HG02571 (cell line): ENCODE measurements around the gene WNT9B.
"Not testable (repeated sequence)": the region's sequence is repeated elsewhere in the genome, so short reads cannot be mapped to it uniquely, and the experiment has no call there.

Source experiments
- ATAC-seq: cut with Tn5 transposase; IDR thresholded peaks from one replicate; pipeline ENCODE4 v1.9.1; 2021; ENCODE audit warnings: mild to moderate bottlenecking, moderate library complexity; ENCODE audit not compliant: unreplicated experiment

The WNT9B gene

DNA sequence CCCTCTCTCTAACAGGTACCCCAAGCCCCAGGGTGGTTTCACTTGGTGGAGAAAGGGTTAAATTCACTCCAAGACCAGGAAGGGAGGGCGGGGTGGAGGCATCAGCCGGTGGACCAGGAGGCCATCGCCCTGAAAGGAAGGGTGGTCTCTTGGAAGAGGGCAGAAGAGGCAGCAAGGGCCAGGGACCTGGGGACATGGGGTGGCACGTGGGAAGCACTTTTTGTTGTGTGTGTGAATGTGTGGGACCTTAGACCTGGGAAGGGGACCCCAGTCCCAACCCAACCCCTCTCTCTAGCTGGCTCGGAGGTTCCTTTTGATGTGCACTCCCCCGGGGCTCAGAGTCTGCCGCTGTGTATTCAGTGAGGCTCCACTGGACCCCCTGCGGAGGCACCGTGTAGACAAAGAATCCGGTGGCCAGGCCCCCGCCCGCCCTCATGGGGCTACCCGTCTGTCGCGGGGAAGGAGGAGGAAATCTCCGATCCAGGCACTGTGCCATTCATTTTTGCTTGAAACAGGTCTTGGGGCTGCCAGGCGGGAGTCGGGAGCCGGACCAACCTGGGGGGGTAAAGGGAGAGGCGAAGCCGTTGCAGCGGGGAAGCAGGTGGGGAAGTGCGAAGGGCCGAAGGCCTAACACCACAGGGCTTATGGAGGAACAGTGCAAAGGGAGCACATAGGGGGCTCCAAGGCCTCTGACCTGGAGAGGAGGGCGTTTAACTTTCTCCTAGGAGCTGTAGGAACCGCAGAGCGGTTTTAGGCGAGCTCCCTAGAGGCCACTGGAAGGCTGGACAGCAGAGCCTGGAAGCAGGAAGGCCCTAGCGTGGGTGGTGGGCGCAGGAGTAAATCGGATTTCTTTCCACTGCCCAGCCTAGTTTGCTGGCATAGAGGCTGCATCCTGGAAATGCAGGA is 29.6 kb upstream of the WNT9B start:
- ATAC-seq, result no peak

DNA sequence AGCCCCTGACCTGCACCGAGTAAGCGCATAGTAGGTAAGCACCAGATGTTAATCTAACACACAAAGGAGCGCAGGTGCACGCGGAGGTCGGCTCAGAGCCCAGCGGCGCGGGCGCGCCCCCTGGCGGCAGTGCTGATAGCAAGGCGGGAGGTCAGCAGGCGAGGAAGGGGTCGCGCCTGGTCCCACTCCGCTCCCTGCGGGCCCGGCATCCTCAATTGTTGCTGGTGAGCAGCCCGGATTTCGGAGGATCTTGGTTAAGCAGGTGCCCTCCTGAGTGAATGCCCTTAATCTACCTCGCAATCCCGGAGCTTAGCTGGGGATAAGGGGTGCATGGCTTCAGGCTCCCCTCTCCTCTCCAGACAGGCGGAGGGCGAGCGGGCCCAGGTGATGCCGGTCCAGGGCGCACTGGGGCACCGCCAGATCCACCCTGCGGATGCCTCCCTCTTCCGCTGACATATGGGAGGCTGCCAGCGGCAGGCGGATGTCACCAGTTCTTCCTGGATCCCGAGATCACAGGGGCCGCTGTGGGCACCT is 28.9 kb upstream of the WNT9B start:
- ATAC-seq, result no peak

DNA sequence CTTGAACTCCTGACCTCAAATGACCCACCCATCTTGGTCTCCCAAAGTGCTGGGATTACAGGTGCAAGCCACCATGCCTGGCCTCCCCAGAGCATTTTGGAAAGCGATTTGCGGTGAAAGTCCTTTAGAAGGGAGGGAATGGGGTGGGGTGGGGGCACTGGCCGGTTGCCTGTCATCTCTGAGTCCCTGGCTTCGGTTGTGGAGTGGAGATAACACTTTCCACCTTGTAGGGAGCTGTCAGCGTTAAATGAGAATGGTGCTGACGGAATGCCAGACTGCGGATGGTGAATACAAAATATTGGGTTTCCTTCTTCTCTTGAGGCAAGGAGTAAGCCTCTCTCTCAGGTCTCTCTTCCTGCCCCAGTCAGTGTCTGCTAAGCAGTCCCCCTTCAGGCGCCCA is 27.7 kb upstream of the WNT9B start:
- no peak for ATAC-seq

DNA sequence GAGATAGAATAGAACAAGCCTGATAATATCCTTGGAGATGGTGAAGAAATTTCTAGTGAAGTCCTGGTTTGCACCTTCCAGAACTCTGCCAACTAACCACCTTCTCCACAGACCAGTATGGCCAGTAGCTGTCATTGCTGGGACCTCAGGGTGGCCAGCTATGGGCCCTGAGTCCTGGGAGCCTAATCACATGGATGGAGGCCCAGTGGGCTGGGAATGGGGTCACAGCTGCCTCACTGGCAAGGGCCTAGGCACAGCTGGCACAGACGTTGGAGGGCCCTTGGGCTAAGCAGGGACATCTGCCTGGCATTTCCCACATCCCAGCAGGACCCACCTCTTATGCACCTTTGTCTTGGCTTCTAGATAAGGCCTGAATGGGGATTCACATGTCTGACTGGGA is 25.3 kb upstream of the WNT9B start:
- no peak for ATAC-seq

DNA sequence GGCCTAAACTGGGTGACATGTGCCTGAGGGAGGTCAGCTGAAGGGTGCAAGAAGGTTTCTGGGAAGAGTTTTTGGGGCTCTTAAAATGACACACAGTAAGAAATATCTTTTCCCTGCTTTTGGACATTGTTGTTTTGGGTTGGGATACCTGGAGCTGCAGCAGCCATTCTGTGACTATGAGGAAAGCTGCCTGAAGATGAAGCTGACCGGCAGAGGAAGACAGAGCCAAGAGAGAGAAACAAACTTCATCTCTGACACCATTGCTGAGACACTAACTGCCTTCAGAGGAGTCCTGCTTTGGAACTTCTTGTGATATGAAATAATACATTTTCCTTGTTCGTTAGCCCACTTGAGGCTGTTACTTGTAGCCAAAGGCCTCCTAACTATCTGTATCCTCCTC is 24.1 kb upstream of the WNT9B start:
- no peak for ATAC-seq

DNA sequence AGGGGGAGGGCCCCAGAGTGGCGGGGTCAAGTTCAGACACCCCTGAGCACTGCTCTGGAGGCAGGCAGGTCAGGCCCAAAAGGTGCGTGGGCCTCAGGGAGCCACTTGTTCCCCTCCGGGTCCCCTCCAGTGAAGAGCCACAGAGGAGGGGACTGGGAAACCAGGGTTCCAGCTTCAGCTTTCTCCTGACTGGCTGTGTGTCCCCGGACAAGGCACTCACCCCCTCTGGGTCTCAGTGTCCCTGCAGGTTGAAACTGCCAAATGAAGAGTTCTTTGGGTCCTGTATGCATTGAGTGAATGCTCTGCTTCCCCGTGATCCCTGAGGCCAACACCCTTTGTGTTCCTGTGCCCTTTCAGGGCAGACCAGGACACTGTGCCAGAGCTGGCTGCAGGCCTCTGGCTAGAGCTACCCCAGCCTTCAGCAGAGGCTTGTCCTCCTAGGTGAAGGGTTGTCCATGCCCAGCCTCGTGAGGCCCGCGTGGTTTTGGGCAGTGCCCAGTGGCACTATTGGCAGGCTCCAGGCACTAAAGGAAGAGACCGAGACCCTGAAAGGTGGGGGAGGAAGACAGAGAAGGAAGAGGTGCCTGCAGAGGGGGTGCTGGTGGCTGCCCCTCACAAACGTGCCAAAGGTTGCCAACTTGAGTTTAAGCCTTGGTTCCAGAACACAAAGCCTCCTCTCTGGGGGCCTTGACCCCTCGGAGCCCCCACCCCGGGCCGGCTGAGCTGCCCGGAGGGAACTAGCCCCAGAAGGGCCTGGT is 19.6 kb upstream of the WNT9B start:
- ATAC-seq, result no peak

DNA sequence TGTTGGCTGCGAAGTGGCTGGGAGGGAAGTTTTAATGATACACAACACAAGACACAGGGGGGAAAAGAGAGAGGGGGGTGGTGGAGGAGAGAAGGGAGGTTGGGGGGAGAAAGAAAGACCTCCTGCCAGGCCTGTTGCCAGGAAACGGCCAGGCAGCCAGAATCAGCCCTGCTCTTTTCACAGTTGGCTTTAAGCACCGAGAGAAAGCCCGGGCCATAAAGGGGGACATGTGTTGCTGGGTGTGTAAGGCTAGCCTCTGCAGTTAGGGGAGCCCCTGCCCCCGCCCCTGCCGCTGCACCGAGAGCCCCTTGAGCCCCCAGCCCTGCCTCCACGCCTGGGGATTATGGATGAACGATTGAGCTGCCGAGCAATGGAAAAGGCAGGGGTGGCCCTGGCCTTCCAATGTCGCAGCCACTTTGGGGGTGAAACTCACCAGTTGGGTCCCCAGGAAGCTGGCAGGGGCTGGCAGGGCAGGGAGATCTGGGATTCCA is 19.0 kb upstream of the WNT9B start:
- ATAC-seq, result no peak

DNA sequence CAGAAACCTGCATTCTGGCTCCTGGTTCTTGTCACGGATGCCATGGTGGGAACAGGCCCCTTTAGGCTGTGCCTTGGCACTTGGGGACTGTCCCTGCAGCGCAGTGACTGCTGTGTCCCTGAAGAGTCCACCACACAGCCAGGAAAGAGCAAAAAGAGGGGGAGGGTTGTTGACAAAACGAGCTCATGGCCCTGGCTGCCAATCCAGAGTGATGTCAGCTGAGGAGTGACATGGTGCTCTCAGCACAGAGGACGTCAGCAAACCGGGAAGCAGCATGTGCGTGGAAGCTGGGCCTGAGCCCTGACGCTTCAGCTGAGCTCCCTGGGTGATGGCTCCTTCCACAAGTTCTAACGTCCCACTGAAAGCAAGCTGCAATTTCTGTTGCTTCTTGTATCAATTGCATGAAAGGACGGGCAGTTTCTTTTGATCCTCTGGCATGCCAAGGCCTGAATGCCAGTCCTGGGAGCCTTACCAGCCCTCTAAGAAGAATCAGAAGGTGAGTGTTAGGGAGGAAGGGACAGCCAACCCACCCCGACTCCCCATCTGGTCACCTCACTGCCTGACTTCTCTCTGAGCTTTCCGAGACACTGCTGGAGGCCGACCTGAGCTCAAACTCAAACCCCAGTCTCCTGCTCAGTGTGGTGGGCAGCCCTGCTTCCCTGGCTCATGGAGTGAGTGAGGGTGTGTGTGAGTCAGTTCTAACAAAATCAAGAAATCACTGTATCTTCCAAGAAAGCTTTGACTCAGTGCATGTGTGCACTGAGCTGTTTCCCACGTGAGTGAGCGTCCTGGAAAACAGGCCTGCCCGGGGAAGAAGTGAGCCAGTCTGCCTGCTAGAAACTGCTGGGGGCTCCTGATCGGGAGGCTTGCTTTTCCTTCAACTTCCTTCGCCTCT is 18.2 kb upstream of the WNT9B start:
- ATAC-seq, result no peak

DNA sequence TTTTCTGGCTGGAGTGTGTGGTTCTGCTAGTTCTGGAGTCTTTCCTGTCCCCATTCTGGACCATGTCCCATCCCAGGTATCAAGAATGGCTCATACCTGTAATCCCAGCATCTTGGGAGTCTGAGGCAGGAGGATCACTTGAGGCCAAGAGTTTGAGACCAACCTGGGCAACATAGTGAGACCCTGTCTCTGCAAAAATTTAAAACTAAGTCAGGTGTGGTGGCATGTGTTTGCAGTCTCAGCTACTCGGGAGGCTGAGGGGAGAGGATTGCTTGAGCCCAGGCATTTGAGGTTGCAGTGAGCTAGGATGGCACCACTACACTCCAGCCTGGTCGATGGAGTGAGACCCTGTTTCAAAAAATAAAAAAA is 17.6 kb upstream of the WNT9B start:
- no peak for ATAC-seq

DNA sequence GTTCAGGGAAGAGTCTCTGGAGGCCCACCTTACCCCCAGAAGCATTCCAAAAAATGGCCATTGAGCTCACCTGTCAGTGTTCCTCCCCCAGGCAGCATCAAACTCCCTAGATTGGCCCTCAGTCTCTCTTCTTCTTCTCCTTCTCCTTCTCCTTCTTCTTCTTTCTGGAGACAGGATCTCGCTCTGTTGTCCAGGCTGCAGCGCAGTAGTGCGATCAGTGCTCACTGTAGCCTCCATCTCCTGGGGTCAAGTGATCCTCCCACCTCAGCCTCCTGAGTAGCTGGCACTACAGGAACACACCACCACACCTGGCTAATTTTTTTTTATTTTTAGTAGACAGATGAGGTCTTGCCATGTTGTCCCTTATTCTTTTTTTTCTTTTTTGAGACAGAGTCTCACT is 16.5 kb upstream of the WNT9B start:
- no peak for ATAC-seq

DNA sequence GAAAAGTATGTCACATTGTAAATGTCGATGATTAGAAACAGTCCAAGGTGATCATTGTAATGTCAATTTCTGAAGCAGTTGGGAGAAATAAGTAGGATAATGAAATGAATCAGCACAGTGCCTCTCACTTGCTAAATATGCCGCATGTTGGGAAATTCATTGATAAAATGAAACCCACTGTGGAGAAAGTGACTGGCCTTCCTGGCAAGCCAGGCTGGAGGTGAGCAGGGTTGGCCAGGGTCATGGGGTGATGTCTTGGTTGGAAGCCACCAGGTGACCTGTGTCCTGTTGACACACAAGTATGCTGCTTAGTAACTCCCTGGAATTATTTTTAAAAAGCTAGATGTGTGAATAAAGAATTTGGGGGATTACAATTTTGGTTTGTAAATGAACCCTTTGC is 14.9 kb upstream of the WNT9B start:
- no peak for ATAC-seq

DNA sequence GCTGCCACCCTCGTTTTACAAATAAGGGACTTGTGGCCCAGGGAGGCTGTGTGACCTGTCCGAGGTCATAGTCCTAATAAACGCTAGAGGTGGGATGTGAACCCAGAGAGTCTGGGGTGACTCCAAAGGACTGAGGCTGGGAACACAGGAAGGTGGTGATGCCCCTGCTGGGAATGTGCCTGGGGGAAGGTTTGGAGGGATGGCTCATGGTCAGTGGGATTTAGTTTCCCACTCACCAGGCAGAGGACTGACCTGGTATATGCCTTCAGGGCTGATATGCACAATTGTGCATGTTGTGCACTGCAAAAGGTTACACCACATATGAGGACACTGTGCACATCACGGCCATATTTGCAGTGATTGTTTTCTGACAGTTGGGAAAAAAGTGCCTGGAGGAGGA is 13.9 kb upstream of the WNT9B start:
- ATAC-seq, result no peak

DNA sequence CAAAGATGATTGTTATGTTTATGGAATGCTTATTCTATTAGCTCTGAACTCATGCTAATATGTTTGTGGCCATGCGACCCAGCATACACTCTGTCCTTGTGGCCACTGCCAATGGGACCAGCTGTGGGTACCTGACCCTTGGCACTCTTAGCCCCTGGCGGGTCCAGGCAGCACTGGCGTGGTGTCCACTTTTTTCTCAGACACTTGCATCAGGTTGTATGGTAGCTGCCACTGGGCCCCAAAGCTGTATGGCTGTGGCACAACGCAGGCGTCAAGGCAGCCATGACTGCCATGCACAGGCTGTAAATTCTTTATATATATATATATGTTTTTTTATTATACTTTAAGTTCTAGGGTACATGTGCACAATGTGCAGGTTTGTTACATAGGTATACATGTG is 12.2 kb upstream of the WNT9B start:
- ATAC-seq, result no peak

DNA sequence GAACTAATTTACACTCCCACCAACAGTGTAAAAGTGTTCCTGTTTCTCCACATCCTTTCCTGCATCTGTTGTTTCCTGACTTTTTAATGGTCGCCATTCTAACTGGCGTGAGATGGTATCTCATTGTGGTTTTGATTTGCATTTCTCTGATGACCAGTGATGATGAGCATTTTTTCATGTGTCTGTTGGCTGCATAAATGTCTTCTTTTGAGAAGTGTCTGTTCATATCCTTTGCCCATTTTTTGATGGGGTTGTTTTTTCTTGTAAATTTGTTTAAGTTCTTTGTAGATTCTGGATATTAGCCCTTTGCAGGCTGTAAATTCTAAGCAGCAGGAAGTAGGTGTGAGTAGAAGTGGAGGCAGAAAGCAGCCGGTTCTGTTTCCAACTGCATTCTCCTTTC is 10.8 kb upstream of the WNT9B start:
- not testable (repeated sequence) for ATAC-seq

DNA sequence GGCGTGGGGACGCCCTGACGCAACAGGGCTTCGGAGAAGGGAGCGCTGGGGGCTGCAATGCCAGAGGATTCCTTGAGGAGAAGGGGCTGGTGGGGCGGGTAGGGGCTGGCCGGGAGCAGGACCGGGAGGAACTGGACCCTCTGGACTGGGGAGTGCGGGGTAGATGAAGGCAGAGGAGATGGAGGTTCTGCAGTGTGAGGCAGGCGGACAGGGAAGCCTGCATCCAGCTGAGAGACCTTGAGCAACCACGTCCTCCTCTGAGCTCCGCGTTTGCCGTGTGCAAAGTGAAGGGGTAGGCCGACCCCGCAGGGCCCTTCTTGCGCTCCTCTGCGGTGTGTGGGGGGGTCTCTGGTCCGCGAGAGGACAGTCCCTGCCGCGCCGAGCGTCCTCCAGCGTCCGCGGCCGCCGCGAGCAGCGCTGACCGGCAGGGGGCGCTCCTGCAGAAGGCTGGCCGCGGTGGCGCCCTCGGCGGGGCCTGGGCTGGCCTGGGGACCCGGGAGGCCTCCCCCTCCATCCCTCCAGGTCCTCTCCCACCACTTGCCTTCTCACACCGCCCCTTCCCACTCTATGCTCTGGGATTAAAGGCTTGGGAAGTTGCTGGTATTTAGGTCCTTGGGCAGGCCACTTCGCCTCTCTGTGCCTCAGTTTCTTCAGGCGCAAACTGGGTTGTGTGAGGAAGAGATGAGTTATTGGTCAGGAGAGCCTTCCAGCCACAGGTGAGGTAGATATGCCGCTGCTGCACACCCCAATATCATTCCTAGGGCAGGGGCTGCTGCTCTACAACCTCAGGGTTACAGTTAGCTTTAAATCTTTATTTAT is 9.6 kb upstream of the WNT9B start:
- ATAC-seq, result no peak

DNA sequence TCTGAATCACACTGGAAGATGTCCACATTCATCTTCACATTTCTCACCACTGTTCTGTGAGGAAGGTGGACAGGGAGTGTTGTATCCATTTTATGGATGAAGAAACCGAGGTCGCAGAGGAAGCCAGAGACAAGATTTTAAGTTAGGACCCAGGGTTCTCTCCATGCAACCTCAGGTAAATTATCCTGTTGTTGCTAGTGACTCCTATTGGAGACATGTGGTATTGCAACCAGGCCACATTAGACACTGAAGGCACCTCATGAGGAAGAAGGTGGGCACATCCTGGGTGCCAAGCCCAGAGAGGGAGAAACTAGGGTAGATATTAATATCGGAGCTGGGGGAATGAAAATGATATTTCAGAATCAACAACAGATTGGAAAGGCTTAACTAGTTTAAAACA is 8.5 kb upstream of the WNT9B start:
- ATAC-seq, result no peak

DNA sequence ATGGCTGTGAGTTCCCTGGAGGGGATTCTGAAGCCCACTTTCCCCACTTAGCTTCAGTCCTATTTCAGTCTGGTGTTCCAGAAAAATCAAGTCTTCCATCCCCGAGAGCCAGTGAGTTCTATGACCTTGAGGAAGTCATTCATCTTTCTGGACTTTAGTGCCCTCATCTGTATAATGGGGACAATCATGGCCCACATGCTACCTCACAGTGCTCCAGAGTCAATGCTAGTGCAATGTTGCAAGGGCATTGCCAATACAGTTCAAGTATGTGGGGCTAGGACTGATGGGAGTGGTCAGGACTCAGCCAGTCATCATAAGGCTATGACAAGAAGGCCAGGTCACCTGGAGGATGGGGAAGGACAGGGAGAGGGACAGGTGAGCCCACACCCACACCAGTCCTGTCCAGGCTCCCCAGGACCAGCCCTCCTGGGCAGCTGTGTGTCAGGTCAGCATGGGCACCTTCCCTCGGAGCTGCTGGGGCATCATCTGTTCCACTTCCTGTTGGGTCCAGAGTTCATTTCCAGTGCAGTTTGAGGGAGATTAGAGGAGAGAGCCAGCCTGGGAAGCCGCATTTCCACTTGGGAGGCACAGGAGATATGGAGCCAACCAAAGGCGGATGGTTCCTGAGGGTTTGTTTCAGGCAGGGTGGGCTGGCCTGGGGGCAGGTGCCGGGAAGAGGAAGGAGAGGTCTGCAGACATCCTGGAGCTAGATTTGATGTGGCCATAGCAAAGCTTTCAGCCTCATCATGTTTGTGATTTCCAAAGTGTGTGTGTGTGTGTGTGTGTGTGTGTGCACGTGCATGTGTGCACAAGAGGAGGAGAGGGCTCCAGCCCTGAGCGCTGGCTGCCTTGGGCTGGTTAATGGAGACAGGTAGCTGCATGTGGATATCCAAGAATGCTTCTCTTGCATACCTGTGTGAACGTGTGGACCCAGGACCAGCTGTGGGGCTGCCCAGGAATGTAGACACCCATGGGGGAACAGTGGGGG is 3.9 kb upstream of the WNT9B start:
- ATAC-seq, result no peak

DNA sequence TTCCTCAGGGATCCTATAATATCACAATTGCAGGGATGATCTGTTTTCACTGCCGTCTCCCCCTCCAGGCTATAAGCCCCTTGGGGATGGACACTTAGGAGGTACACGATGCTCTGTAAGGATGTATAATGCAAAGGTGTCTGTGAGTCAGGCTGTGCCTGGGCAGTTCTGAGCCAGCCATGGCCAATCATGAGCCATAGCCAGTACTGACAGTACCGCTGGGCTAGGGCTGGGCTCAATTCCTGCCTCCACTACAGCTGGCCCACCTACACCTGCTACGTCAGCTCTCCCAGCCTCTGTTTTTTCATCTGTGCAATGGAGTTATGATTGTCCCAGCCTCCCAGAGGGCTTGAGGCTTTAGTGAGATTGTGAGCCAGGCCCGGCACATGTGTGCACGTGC is 2.8 kb upstream of the WNT9B start:
- no peak for ATAC-seq

DNA sequence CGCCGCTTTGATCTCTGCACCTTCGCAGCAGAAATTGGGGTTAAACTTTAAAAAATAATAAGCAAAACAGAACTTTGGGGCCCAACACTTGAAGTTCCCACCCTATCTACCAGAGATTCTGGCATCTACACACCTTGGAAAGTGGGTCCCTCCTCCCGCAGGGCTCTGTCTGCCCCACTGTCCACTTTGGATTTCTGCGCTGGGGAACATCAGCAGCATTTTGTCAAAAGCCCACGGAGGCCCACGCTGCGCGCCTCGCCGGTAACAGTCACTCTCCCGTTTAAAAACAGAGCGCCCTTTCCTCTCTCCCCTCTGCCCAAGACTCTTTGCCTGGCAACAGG is 725 bp upstream of the WNT9B start:
- ATAC-seq, result no peak
